K562 (cell line): Measurements from ENCODE around the gene CLPSL1. TPM values are rescaled to one million over a fixed set of nuclear protein-coding genes. Genes with fewer than 3 reads are reported as not detected.

Source experiments
- CAMTA2 ChIP-seq: fragments of 250-450 bp; sonication (Bioruptor Pico); conservative IDR thresholded peaks from 2 replicates; pipeline ENCODE4 v1.5.1; 2022
- CEBPG ChIP-seq, 3 experiments: fragments of 200-800 bp in 1 of 3; sonication (Bioruptor generic) in 1 of 3; sonication (generic) in 1 of 3; formaldehyde crosslinking in 1 of 3; IDR thresholded peaks in 2 of 3; conservative IDR thresholded peaks in 1 of 3; 2 replicates each; pipeline versions ENCODE4 v1.6.1 to v1.8.0; 2016 to 2022; ENCODE audit warnings: missing compliant biosample characterization in 2 of 3, missing genetic modification characterization in 2 of 3, mild to moderate bottlenecking in 1 of 3, missing genetic modification reagents in 1 of 3
- ERF ChIP-seq: fragments of 450-650 bp; formaldehyde crosslinking; IDR thresholded peaks from 2 replicates; pipeline ENCODE4 v1.4.0; 2020; ENCODE audit warnings: mild to moderate bottlenecking, mixed read lengths
- ETV5 ChIP-seq: sonication (generic); formaldehyde crosslinking; IDR thresholded peaks from 2 replicates; pipeline ENCODE4 v1.4.0; 2020; ENCODE audit warnings: low read depth, mild to moderate bottlenecking, missing genetic modification reagents
- ILF3 ChIP-seq: fragments of 450-650 bp; IDR thresholded peaks from 2 replicates; pipeline ENCODE4 v1.6.1; 2018; ENCODE audit warnings: antibody characterized with exemption, mild to moderate bottlenecking, moderate library complexity, borderline replicate concordance
- RUNX1 ChIP-seq: sonication (generic); IDR thresholded peaks from 2 replicates; pipeline ENCODE4 v1.6.1; 2016; ENCODE audit warnings: antibody characterized with exemption, low read depth
- ZNF146 ChIP-seq: IDR thresholded peaks from one replicate; pipeline ENCODE4 v1.6.1; 2018; ENCODE audit warnings: missing compliant biosample characterization; ENCODE audit not compliant: unreplicated experiment
- ZNF318 ChIP-seq, 2 experiments: fragments of 450-650 bp; IDR thresholded peaks; 2 replicates each; pipeline ENCODE4 v1.6.1; 2016; ENCODE audit warnings: mild to moderate bottlenecking in 2 of 2, borderline replicate concordance in 1 of 2, low read depth in 1 of 2, moderate library complexity in 1 of 2
- ZNF764 ChIP-seq: fragments of 250-450 bp; sonication (Bioruptor Pico); IDR thresholded peaks from 2 replicates; pipeline ENCODE4 v1.4.0; 2020; ENCODE audit warnings: low read depth, mild to moderate bottlenecking, moderate library complexity
- polyA plus RNA-seq, 8 experiments: library from polyadenylated mRNA; depleted of rRNA in 4 of 8; stranded (reverse) in 5 of 8; unstranded in 3 of 8; fragments of >200 nt; fragmentation: Nextera tagmentation in 2 of 8; fragmentation: Illumina TruSeq in 1 of 8; extraction: Ambion mirVana in 2 of 8; extraction: Trizol in 1 of 8; gene quantifications; 2 replicates each; pipeline versions ENCODE4 v1.2.1 to v1.2.3, GENCODE V29; 2011 to 2014; ENCODE audit warnings: inconsistent platforms in 1 of 8, missing spikeins in 1 of 8
- total RNA-seq, 7 experiments: library from RNA; depleted of rRNA in 6 of 7; stranded (reverse); fragments of >200 nt in 6 of 7; fragmentation: Illumina TruSeq in 2 of 7; extraction: Trizol in 2 of 7; gene quantifications; 2 replicates each; pipeline versions ENCODE4 v1.2.1 to v1.2.3, GENCODE V29; 2011 to 2021; ENCODE audit warnings: low replicate concordance in 1 of 7
- TF ChIP-seq, protein P1 (sequence below): fragments of 450-650 bp; IDR thresholded peaks from one replicate; pipeline ENCODE4 v1.6.1; 2018; ENCODE audit warnings: mild to moderate bottlenecking, moderate library complexity; ENCODE audit not compliant: partially characterized antibody
- TF ChIP-seq, protein P2 (sequence below), 2 experiments: fragments of 450-650 bp in 1 of 2; sonication (generic) in 1 of 2; formaldehyde crosslinking in 1 of 2; IDR thresholded peaks in 1 of 2; conservative IDR thresholded peaks in 1 of 2; 2 replicates each; pipeline versions ENCODE4 v1.6.1 to v1.8.1; 2016 to 2023; ENCODE audit warnings: mild to moderate bottlenecking in 2 of 2, moderate library complexity in 2 of 2, inconsistent platforms in 1 of 2, missing genetic modification reagents in 1 of 2
- TF ChIP-seq, protein P3 (sequence below): fragments of 450-650 bp; formaldehyde crosslinking; IDR thresholded peaks from 2 replicates; pipeline ENCODE4 v1.4.0; 2022; ENCODE audit warnings: mild to moderate bottlenecking, moderate library complexity
- TF ChIP-seq, protein P4 (sequence below): fragments of 250-450 bp; sonication (Bioruptor Pico); IDR thresholded peaks from 2 replicates; pipeline ENCODE4 v1.9.0; 2021; ENCODE audit warnings: mild to moderate bottlenecking, inconsistent platforms

Gene CLPSL1
- total and polyA plus RNA-seq, 9 of the 15 experiments (the other 6 are each of a cell fraction or from before 2014, with no cell fraction given): not detected

- TF ChIP-seq, protein P1, sequence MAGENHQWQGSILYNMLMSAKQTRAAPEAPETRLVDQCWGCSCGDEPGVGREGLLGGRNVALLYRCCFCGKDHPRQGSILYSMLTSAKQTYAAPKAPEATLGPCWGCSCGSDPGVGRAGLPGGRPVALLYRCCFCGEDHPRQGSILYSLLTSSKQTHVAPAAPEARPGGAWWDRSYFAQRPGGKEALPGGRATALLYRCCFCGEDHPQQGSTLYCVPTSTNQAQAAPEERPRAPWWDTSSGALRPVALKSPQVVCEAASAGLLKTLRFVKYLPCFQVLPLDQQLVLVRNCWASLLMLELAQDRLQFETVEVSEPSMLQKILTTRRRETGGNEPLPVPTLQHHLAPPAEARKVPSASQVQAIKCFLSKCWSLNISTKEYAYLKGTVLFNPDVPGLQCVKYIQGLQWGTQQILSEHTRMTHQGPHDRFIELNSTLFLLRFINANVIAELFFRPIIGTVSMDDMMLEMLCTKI: no peak
- no peak for TF ChIP-seq ERF (CRISPR knock-in tag)
- TF ChIP-seq CAMTA2 (CRISPR knock-in tag): no peak
- TF ChIP-seq, protein P2, sequence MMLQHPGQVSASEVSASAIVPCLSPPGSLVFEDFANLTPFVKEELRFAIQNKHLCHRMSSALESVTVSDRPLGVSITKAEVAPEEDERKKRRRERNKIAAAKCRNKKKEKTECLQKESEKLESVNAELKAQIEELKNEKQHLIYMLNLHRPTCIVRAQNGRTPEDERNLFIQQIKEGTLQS (IDR thresholded peaks at IDR 0.05): peak; percentile 75
- TF ChIP-seq, protein P2 (CRISPR knock-in tag; conservative IDR thresholded peaks at IDR 0.05): no peak
- no peak for TF ChIP-seq ILF3
- peak; percentile 78 for TF ChIP-seq CEBPG (CRISPR knock-in tag; IDR thresholded peaks at IDR 0.05)
- peak; percentile 94 to 98 for TF ChIP-seq CEBPG (tag; conservative IDR thresholded peaks at IDR 0.05 in 1 of 2, IDR thresholded peaks at IDR 0.05 in 1 of 2)
- TF ChIP-seq, protein P3, sequence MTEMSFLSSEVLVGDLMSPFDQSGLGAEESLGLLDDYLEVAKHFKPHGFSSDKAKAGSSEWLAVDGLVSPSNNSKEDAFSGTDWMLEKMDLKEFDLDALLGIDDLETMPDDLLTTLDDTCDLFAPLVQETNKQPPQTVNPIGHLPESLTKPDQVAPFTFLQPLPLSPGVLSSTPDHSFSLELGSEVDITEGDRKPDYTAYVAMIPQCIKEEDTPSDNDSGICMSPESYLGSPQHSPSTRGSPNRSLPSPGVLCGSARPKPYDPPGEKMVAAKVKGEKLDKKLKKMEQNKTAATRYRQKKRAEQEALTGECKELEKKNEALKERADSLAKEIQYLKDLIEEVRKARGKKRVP (CRISPR knock-in tag): no peak
- TF ChIP-seq, protein P4, sequence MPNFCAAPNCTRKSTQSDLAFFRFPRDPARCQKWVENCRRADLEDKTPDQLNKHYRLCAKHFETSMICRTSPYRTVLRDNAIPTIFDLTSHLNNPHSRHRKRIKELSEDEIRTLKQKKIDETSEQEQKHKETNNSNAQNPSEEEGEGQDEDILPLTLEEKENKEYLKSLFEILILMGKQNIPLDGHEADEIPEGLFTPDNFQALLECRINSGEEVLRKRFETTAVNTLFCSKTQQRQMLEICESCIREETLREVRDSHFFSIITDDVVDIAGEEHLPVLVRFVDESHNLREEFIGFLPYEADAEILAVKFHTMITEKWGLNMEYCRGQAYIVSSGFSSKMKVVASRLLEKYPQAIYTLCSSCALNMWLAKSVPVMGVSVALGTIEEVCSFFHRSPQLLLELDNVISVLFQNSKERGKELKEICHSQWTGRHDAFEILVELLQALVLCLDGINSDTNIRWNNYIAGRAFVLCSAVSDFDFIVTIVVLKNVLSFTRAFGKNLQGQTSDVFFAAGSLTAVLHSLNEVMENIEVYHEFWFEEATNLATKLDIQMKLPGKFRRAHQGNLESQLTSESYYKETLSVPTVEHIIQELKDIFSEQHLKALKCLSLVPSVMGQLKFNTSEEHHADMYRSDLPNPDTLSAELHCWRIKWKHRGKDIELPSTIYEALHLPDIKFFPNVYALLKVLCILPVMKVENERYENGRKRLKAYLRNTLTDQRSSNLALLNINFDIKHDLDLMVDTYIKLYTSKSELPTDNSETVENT (CRISPR knock-in tag): no peak
- no peak for TF ChIP-seq ZNF764 (CRISPR knock-in tag)
- TF ChIP-seq ZNF318 (IDR thresholded peaks at IDR 0.05; ENCODE audit: borderline replicate concordance in 1 of 2, low read depth in 1 of 2): no peak
- no peak for TF ChIP-seq ZNF146 (CRISPR knock-in tag)
- TF ChIP-seq RUNX1: no peak
- no peak for TF ChIP-seq ETV5 (CRISPR knock-in tag)
Measured at GRCh38 chr6:35833536-35833935, 52.7 kb downstream of the CLPSL1 start (continued).
